ENCODE data around the gene TMEM86A.
A peak's percentile ranks its signal among the peaks of the same experiment; 100 is the strongest.

Gene TMEM86A

GRCh38 chr11:18727479-18728236 lies 29.1 kb downstream of the TMEM86A start:
- no peak overlapping the region for H3K4me3 ChIP-seq
- no peak for DNase-seq (ENCODE audit: low spot score)
- no peak overlapping the region for H3K27ac ChIP-seq
- TF ChIP-seq CTCF (IDR thresholded peaks at IDR 0.05), result peak; percentile 73

DNA sequence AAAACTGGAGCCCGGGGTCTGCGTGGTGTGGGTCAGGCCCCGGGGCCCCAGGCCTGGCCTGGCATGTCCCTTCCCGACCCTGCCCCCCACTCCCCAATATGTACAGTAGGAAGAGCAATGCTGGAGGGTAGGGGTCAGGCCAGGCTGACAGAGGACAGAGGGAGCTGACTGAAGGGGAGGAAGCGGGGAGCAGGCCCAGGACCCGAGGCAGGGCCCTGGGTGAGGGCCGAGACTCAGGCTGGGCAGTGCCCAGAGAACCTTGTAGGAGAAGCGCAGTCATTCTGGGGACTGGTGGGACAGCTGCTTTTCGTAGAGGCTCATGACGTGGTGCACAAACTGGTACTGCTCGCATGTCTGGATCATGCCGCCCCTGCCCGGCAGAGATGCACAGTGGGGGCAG lies 30.1 kb downstream of the TMEM86A start:
- H3K27ac ChIP-seq, result no peak overlapping the region
- no peak for DNase-seq (ENCODE audit: low spot score)
- no peak for TF ChIP-seq CTCF (IDR thresholded peaks at IDR 0.05)

GRCh38 chr11:18729426-18729825 lies 30.8 kb downstream of the TMEM86A start:
- TF ChIP-seq CTCF (IDR thresholded peaks at IDR 0.05), result no peak
- no peak for DNase-seq (ENCODE audit: low spot score)
- Histone ChIP-seq H3K27ac (no peak overlapping the region), H3K4me3 (no peak overlapping the region)

More for the DNA sequence above, 30.1 kb downstream of the TMEM86A start:
- H3K4me3 ChIP-seq, result no peak overlapping the region

GRCh38 chr11:18730020-18730419 lies 31.4 kb downstream of the TMEM86A start:
- no peak for TF ChIP-seq CTCF (IDR thresholded peaks at IDR 0.05)
- DNase-seq (ENCODE audit: low spot score), result no peak
- H3K27ac ChIP-seq, result no peak overlapping the region
- H3K4me3 ChIP-seq, result no peak overlapping the region

- H3K4me3 ChIP-seq, result no peak overlapping the region
- no peak overlapping the region for H3K27ac ChIP-seq
- TF ChIP-seq CTCF (IDR thresholded peaks at IDR 0.05), result no peak
- no peak for DNase-seq (ENCODE audit: low spot score)
Observed at GRCh38 chr11:18731441-18731840, 32.9 kb downstream of the TMEM86A start.

DNA sequence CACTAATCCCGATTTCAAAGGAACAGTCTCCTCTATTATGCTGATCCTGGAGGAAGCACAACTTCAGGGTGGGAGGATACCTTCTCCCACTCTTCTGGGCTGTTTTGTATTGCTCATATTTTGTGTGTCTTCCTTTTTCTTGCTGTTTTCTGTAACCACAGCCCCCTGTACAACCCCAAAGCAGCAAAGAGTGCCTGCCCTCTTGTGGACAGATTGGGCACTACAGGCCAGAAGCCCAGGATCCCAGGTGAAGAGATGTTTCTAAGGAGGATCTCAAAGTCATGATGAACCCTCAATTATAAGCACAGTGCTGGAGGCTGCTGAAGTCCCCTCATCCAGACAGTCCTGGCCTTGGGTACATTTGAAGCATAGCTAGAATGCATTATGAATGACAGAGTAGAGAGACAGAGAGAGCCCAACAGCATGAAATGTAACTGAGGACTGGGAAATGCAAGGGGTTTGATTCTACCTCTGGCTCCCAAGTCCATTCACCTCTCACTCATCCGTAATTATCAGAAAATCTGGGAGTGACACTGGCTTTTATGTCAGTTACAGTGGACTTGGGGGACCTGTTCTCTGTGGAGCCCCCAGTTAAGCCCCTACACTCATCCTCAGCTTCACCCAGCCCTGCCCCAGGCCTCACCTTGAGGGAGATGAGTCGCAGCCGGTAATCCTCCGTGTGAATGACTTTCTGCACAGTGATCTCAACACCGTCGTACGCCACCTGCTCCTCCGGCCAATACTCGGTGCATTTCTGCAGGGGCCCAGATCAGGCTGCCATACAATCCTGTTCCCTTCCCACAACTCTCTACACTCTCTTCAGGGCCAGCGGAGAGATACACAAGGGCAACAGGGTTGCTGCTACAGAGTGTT lies 33.6 kb downstream of the TMEM86A start:
- peak; percentile 97 for TF ChIP-seq CTCF (IDR thresholded peaks at IDR 0.05)
- H3K27ac ChIP-seq, result no peak overlapping the region
- no peak for DNase-seq (ENCODE audit: low spot score)
- no peak overlapping the region for H3K4me3 ChIP-seq
